WTC11 (cell line): ENCODE data around the gene SQOR. TPM values are rescaled to one million over a fixed set of nuclear protein-coding genes. Genes with fewer than 3 reads are reported as not detected.

ENCODE experiments used
- ATAC-seq: fragments of 200-7000 bp; cut with Tn5 transposase; 2 replicates; pipeline ENCODE4 v1.10.0; 2021; ENCODE audit warnings: mild to moderate bottlenecking, moderate library complexity
- CTCF ChIA-PET: fragments of 300-600 bp; sonication (Branson Sonifier 250); formaldehyde crosslinking; loops from one replicate; lab custom pipeline; 2021; ENCODE audit warnings: antibody characterized with exemption; lab: Charles Lee
- POLR2A ChIA-PET: fragments of 350-600 bp; sonication (Branson Sonifier 250); formaldehyde crosslinking; loops from one replicate; lab custom pipeline; 2021; ENCODE audit warnings: antibody characterized with exemption; lab: Charles Lee
- DNase-seq: peaks from one replicate; pipeline ENCODE4 v3.0.0; 2021; ENCODE audit warnings: low spot score
- H3K27ac Mint-ChIP-seq: 2 replicates; pipeline ENCODE4 v1.8.0; 2021; ENCODE audit warnings: mixed read lengths
- H3K27me3 Mint-ChIP-seq: 2 replicates; pipeline ENCODE4 v1.8.0; 2021; ENCODE audit warnings: low read depth, mild to moderate bottlenecking, moderate library complexity, mixed read lengths
- H3K36me3 Mint-ChIP-seq: 2 replicates; pipeline ENCODE4 v1.8.0; 2021; ENCODE audit warnings: mixed read lengths
- H3K4me1 Mint-ChIP-seq: 2 replicates; pipeline ENCODE4 v1.8.0; 2022; ENCODE audit warnings: mixed read lengths
- H3K4me3 Mint-ChIP-seq: 2 replicates; pipeline ENCODE4 v1.8.0; 2021; ENCODE audit warnings: mild to moderate bottlenecking, moderate library complexity, mixed read lengths
- H3K9me3 Mint-ChIP-seq: 2 replicates; pipeline ENCODE4 v1.8.0; 2021; ENCODE audit warnings: mixed read lengths
- ATF1 ChIP-seq: sonication (generic); formaldehyde crosslinking; IDR thresholded peaks from 2 replicates; pipeline ENCODE4 v1.8.1; 2023; ENCODE audit warnings: mild to moderate bottlenecking, moderate library complexity, missing genetic modification reagents
- CBFB ChIP-seq: sonication (generic); formaldehyde crosslinking; IDR thresholded peaks from 2 replicates; pipeline ENCODE4 v1.8.1; 2022; ENCODE audit warnings: mild to moderate bottlenecking, low read depth, missing genetic modification reagents
- CREB1 ChIP-seq: sonication (generic); formaldehyde crosslinking; IDR thresholded peaks from 2 replicates; pipeline ENCODE4 v1.8.0; 2023; ENCODE audit warnings: mild to moderate bottlenecking, missing genetic modification reagents
- ELF4 ChIP-seq: sonication (generic); formaldehyde crosslinking; IDR thresholded peaks from 2 replicates; pipeline ENCODE4 v1.8.1; 2022; ENCODE audit warnings: low read depth, mild to moderate bottlenecking, moderate library complexity, missing genetic modification reagents
- FOXJ3 ChIP-seq: sonication (generic); formaldehyde crosslinking; IDR thresholded peaks from 2 replicates; pipeline ENCODE4 v1.9.0; 2021; ENCODE audit warnings: missing genetic modification reagents, mild to moderate bottlenecking, borderline replicate concordance
- FOXK1 ChIP-seq: sonication (generic); formaldehyde crosslinking; IDR thresholded peaks from 2 replicates; pipeline ENCODE4 v1.8.0; 2022; ENCODE audit warnings: mild to moderate bottlenecking, moderate library complexity, missing genetic modification reagents
- GRHL2 ChIP-seq: fragments of 250-450 bp; sonication (Bioruptor Pico); IDR thresholded peaks from 2 replicates; pipeline ENCODE4 v1.8.0; 2022; ENCODE audit warnings: mild to moderate bottlenecking, moderate library complexity; ENCODE audit not compliant: insufficient replicate concordance, severe bottlenecking
- HMGA2 ChIP-seq: fragments of 250-450 bp; sonication (Bioruptor Pico); IDR thresholded peaks from 2 replicates; pipeline ENCODE4 v1.4.0; 2021; ENCODE audit warnings: mild to moderate bottlenecking, moderate library complexity
- MYBL2 ChIP-seq: sonication (generic); formaldehyde crosslinking; IDR thresholded peaks from 2 replicates; pipeline ENCODE4 v1.8.1; 2023; ENCODE audit warnings: mild to moderate bottlenecking, moderate library complexity, missing genetic modification reagents
- NFE2L1 ChIP-seq: sonication (generic); formaldehyde crosslinking; IDR thresholded peaks from 2 replicates; pipeline ENCODE4 v1.8.1; 2023; ENCODE audit warnings: missing genetic modification reagents
- PRRX2 ChIP-seq: fragments of 250-450 bp; sonication (Bioruptor Pico); IDR thresholded peaks from 2 replicates; pipeline ENCODE4 v1.8.0; 2021; ENCODE audit warnings: mild to moderate bottlenecking
- RELA ChIP-seq: sonication (generic); formaldehyde crosslinking; IDR thresholded peaks from 2 replicates; pipeline ENCODE4 v1.8.1; 2022; ENCODE audit warnings: missing genetic modification reagents, mild to moderate bottlenecking, borderline replicate concordance
- TP53 ChIP-seq: sonication (generic); formaldehyde crosslinking; IDR thresholded peaks from 2 replicates; pipeline ENCODE4 v1.8.1; 2023; ENCODE audit warnings: mild to moderate bottlenecking, missing genetic modification reagents
- ZBTB21 ChIP-seq: sonication (generic); formaldehyde crosslinking; IDR thresholded peaks from 2 replicates; pipeline ENCODE4 v1.8.1; 2023; ENCODE audit warnings: mild to moderate bottlenecking, missing genetic modification reagents, borderline replicate concordance
- ZNF121 ChIP-seq: sonication (generic); formaldehyde crosslinking; IDR thresholded peaks from 2 replicates; pipeline ENCODE4 v1.8.0; 2023; ENCODE audit warnings: missing genetic modification reagents
- ZNF138 ChIP-seq: sonication (generic); formaldehyde crosslinking; conservative IDR thresholded peaks from 2 replicates; pipeline ENCODE4 v1.8.1; 2022; ENCODE audit warnings: mild to moderate bottlenecking, moderate library complexity, missing genetic modification reagents
- ZNF219 ChIP-seq: sonication (generic); formaldehyde crosslinking; IDR thresholded peaks from 2 replicates; pipeline ENCODE4 v1.8.0; 2023; ENCODE audit warnings: missing genetic modification reagents, mild to moderate bottlenecking, borderline replicate concordance
- ZNF416 ChIP-seq: fragments of 250-450 bp; sonication (Bioruptor Pico); IDR thresholded peaks from 2 replicates; pipeline ENCODE4 v1.9.0; 2021; ENCODE audit warnings: mild to moderate bottlenecking, inconsistent platforms
- total RNA-seq: library from RNA; stranded (reverse); gene quantifications from 3 replicates; pipeline ENCODE4 v1.2.3, GENCODE V29; 2021
- TF ChIP-seq, protein P1 (sequence below): sonication (generic); formaldehyde crosslinking; IDR thresholded peaks from 2 replicates; pipeline ENCODE4 v1.8.0; 2022; ENCODE audit warnings: mild to moderate bottlenecking, missing genetic modification reagents
- TF ChIP-seq, protein P2 (sequence below): sonication (generic); formaldehyde crosslinking; IDR thresholded peaks from 2 replicates; pipeline ENCODE4 v1.8.1; 2023; ENCODE audit warnings: mild to moderate bottlenecking, moderate library complexity, missing genetic modification reagents
- TF ChIP-seq, protein P3 (sequence below): sonication (generic); formaldehyde crosslinking; IDR thresholded peaks from 2 replicates; pipeline ENCODE4 v1.8.1; 2022; ENCODE audit warnings: mild to moderate bottlenecking, missing genetic modification reagents, moderate library complexity, borderline replicate concordance
- TF ChIP-seq, protein P4 (sequence below): sonication (generic); formaldehyde crosslinking; IDR thresholded peaks from 2 replicates; pipeline ENCODE4 v1.8.0; 2023; ENCODE audit warnings: missing genetic modification reagents, mild to moderate bottlenecking, borderline replicate concordance

Gene SQOR
- total RNA-seq, 1 experiment from 2014 or later = 0.72 TPM

DNA sequence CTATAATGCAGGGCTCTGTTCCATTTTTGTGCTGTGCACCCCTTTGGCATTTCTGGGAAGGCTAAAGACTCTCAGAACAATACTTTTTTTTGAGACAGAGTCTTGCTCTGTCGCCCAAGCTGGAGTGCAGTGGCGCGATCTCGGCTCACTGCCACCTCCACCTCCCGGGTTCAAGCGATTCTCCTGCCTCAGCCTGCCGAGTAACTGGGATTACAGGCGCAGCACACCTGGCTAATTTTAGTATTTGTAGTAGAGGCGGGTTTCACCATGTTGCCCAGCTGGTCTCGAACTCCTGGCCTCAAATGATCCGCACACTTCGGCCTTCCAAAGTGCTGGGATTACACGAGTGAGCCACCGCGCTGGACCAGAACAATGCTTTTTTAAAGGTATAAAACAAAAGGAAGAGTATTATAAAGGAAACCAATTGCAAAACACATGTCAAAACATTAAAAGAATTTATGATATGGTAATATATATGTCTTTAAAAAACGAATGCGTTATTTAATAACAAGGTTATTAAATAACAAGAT is 999 bp downstream of the SQOR start:
- CTCF ChIA-PET = interaction anchor here (1.0 to 2.0 kb wide), 6 partner anchors 9 to 70 kb away, joined by 4 to 17 read pairs (median 6); no protein-coding TSS in a partner anchor

DNA sequence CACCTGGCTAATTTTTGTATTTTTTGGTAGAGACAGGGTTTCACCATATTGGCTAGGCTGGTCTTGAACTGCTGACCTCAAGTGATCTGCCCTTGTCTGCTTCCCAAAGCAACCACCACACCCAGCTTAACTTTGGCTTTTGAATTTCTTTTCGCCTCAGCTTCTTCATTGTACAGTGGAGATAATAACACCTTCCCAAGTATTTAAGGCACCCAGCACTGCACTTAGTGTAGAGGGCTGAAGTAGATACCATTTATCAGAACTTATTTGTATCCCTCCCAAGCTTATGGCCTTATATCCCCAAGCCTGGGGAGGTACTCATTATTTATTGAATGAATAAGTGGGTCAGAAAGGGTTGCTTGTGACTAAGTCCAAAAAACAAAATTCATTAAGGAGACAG is 2.3 kb downstream of the SQOR start:
- ChIA-PET CTCF (interaction anchor here (0.9 kb wide), 1 partner anchor 26 kb away, joined by 3 read pairs; no protein-coding TSS in a partner anchor), POLR2A (no interaction called here)
- Mint-ChIP-seq H3K4me3 (no peak overlapping the region), H3K27me3 (peaks cover 73% of the 10 kb centered on the region), H3K27ac (no peak overlapping the region), H3K9me3 (no peaks in the 10 kb centered on the region), H3K36me3 (no peaks in the 10 kb centered on the region), H3K4me1 (peaks cover 7% of the 10 kb centered on the region)
- DNase-seq = no peak
- TF ChIP-seq RELA (CRISPR knock-in tag) (no peak), ZNF219 (CRISPR knock-in tag) (no peak)
- TF ChIP-seq, protein P1, sequence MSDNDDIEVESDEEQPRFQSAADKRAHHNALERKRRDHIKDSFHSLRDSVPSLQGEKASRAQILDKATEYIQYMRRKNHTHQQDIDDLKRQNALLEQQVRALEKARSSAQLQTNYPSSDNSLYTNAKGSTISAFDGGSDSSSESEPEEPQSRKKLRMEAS (CRISPR knock-in tag) = no peak
- ATAC-seq = no peak

More for the DNA sequence above, 999 bp downstream of the SQOR start:
- POLR2A ChIA-PET = no interaction called here
- TF ChIP-seq TP53 (no peak), FOXJ3 (CRISPR knock-in tag) (no peak), ZBTB21 (CRISPR knock-in tag) (no peak), PRRX2 (CRISPR knock-in tag) (no peak), CREB1 (CRISPR knock-in tag) (no peak), ZNF416 (CRISPR knock-in tag) (no peak), FOXK1 (CRISPR knock-in tag) (no peak), ELF4 (CRISPR knock-in tag) (no peak), ATF1 (CRISPR knock-in tag) (no peak), NFE2L1 (CRISPR knock-in tag) (no peak)
- TF ChIP-seq, protein P2, sequence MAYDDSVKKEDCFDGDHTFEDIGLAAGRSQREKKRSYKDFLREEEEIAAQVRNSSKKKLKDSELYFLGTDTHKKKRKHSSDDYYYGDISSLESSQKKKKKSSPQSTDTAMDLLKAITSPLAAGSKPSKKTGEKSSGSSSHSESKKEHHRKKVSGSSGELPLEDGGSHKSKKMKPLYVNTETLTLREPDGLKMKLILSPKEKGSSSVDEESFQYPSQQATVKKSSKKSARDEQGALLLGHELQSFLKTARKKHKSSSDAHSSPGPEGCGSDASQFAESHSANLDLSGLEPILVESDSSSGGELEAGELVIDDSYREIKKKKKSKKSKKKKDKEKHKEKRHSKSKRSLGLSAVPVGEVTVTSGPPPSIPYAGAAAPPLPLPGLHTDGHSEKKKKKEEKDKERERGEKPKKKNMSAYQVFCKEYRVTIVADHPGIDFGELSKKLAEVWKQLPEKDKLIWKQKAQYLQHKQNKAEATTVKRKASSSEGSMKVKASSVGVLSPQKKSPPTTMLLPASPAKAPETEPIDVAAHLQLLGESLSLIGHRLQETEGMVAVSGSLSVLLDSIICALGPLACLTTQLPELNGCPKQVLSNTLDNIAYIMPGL (CRISPR knock-in tag) = no peak
- TF ChIP-seq, protein P3, sequence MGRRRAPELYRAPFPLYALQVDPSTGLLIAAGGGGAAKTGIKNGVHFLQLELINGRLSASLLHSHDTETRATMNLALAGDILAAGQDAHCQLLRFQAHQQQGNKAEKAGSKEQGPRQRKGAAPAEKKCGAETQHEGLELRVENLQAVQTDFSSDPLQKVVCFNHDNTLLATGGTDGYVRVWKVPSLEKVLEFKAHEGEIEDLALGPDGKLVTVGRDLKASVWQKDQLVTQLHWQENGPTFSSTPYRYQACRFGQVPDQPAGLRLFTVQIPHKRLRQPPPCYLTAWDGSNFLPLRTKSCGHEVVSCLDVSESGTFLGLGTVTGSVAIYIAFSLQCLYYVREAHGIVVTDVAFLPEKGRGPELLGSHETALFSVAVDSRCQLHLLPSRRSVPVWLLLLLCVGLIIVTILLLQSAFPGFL (CRISPR knock-in tag) = no peak
- Mint-ChIP-seq H3K4me1 (peaks cover 7% of the 10 kb centered on the region), H3K27ac (no peak overlapping the region), H3K36me3 (no peaks in the 10 kb centered on the region), H3K4me3 (peak overlapping the region; percentile 79), H3K9me3 (no peaks in the 10 kb centered on the region), H3K27me3 (peaks cover 77% of the 10 kb centered on the region)
- DNase-seq = no peak
- no peak for ATAC-seq

DNA sequence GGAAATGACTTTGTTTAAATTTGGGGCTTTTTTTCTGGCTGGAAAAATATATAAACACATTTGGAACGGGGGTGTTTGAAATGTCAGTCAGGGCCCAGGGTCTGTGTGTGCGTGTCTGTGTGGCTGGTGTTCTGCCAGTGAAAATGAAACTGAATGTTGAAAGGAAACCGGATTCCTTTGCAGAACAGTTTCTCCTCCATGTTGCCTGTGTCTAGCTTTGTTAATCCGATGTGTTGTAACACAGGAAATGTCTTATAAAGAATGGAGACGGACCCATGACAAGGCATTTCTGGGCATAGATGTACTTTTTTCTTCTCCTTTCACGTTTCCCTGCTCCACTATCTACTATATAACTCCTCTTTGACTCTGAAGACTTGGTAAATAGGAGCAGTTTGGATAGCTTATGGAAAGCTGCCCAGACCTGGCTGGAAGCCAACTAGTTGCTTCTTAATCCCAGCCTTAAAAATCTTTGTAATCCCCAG is 2.8 kb downstream of the SQOR start:
- Mint-ChIP-seq H3K4me1 (peaks cover 7% of the 10 kb centered on the region), H3K9me3 (no peaks in the 10 kb centered on the region), H3K36me3 (no peaks in the 10 kb centered on the region), H3K27me3 (peaks cover 68% of the 10 kb centered on the region), H3K4me3 (no peak overlapping the region), H3K27ac (no peak overlapping the region)
- TF ChIP-seq CBFB (CRISPR knock-in tag) = no peak
- TF ChIP-seq ZNF121 = no peak
- TF ChIP-seq FOXJ3 (CRISPR knock-in tag) = no peak
- TF ChIP-seq ELF4 (CRISPR knock-in tag) = no peak
- no peak for TF ChIP-seq HMGA2
- no peak for TF ChIP-seq ZNF138
- no peak for TF ChIP-seq MYBL2 (CRISPR knock-in tag)
- no peak for TF ChIP-seq GRHL2 (CRISPR knock-in tag)
- TF ChIP-seq, protein P4, sequence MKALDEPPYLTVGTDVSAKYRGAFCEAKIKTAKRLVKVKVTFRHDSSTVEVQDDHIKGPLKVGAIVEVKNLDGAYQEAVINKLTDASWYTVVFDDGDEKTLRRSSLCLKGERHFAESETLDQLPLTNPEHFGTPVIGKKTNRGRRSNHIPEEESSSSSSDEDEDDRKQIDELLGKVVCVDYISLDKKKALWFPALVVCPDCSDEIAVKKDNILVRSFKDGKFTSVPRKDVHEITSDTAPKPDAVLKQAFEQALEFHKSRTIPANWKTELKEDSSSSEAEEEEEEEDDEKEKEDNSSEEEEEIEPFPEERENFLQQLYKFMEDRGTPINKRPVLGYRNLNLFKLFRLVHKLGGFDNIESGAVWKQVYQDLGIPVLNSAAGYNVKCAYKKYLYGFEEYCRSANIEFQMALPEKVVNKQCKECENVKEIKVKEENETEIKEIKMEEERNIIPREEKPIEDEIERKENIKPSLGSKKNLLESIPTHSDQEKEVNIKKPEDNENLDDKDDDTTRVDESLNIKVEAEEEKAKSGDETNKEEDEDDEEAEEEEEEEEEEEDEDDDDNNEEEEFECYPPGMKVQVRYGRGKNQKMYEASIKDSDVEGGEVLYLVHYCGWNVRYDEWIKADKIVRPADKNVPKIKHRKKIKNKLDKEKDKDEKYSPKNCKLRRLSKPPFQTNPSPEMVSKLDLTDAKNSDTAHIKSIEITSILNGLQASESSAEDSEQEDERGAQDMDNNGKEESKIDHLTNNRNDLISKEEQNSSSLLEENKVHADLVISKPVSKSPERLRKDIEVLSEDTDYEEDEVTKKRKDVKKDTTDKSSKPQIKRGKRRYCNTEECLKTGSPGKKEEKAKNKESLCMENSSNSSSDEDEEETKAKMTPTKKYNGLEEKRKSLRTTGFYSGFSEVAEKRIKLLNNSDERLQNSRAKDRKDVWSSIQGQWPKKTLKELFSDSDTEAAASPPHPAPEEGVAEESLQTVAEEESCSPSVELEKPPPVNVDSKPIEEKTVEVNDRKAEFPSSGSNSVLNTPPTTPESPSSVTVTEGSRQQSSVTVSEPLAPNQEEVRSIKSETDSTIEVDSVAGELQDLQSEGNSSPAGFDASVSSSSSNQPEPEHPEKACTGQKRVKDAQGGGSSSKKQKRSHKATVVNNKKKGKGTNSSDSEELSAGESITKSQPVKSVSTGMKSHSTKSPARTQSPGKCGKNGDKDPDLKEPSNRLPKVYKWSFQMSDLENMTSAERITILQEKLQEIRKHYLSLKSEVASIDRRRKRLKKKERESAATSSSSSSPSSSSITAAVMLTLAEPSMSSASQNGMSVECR (CRISPR knock-in tag) = no peak
- DNase-seq = no peak
- ATAC-seq = no peak
- ChIA-PET POLR2A (no interaction called here), CTCF (interaction anchor here (0.9 kb wide), 1 partner anchor 26 kb away, joined by 3 read pairs; no protein-coding TSS in a partner anchor)
